GM21825 (cell line): ENCODE measurements around the gene RAB37.
A peak's percentile ranks its signal among the peaks of the same experiment; 100 is the strongest.

Source experiments
- ATAC-seq: cut with Tn5 transposase; IDR thresholded peaks from one replicate; pipeline ENCODE4 v1.9.1; 2021; ENCODE audit warnings: mild to moderate bottlenecking, moderate library complexity; ENCODE audit not compliant: unreplicated experiment

RAB37 gene

DNA sequence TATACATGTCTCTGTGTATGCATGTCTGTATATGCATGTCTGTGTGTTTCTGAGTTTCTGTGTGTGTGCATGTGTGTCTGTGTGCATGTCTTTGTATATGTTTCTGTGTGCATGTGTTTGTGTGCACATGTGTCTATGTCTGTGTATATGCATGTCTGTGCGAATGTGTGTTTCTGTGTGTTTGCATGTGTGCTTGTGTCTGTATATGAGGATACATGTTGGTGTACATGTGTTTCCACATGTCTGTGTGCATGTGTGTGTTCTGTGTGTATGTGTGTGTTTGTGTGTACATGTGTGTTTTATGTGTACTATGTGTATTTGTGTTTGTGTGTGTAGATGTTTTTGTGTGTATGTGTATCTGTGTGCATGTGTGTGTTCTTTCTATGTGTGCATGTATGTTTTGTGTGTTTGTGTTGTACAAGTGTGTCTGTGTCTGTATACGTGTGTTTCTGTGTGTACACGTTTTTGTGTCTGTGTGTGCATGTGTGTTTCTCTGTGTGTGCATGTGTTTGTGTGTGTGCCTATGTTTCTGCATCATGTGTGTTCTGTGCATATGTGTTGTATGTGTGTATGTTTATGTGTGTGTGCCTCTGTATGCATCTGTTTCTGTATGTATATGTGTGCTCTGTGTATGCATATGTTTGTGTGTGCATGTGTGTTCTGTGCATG, 8.9 kb upstream of the RAB37 start:
- no peak for ATAC-seq

DNA sequence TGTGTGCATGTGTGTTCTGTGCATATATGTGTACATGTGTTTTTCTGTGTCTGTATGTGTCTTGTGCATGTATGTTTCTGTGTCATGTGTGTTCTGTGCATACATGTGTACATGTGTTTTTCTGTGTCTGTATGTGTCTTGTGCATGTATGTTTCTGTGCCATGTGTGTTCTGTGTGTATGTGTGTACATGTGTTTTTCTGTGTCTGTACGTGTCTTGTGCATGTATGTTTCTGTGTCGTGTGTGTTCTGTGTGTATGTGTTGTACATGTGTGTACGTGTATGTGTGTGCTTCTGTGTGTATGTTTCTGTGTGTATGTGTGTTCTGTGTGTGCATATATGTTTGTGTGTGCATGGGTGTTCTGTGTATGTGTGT, 8.4 kb upstream of the RAB37 start:
- ATAC-seq, result no peak

DNA sequence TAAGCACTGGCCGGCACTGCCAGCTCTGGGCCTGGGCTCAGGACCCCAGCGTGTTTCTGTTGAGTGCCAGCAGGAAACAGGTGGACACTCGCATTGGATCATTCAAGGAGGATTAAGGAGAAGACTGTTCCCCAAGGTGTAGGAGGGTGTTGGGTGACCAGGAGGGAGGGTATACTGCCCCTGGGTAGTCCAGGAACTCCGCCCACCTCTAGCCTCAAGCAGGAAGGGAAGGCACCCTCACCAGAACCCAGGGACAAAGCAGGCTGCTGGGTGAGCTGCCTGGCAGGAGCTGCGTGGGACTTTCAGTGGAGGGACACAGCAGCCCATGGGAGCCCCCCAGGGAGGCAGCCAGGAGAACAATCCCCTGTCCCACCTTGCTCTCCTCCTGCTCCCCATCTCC, 7.7 kb upstream of the RAB37 start:
- no peak for ATAC-seq

DNA sequence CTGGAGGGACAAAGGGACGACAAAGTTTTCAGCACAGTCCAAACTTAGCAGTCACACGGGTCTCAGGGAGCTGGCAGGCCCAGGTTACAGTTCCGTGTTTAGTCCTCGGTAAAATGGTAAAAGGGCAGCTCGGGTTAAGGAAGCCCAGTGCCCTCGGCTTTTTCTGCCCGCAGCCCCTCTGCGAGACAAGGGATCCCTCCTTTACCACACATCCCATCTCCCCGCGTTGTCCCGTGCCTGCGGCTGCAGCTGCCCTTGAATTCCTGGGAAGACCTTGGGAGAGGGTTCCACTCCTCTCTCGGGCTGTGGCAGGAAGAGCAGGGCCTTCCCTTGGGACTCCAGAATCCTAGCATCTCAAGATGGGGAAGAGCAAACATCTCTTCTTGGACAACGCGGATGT, 7.2 kb upstream of the RAB37 start:
- no peak for ATAC-seq

DNA sequence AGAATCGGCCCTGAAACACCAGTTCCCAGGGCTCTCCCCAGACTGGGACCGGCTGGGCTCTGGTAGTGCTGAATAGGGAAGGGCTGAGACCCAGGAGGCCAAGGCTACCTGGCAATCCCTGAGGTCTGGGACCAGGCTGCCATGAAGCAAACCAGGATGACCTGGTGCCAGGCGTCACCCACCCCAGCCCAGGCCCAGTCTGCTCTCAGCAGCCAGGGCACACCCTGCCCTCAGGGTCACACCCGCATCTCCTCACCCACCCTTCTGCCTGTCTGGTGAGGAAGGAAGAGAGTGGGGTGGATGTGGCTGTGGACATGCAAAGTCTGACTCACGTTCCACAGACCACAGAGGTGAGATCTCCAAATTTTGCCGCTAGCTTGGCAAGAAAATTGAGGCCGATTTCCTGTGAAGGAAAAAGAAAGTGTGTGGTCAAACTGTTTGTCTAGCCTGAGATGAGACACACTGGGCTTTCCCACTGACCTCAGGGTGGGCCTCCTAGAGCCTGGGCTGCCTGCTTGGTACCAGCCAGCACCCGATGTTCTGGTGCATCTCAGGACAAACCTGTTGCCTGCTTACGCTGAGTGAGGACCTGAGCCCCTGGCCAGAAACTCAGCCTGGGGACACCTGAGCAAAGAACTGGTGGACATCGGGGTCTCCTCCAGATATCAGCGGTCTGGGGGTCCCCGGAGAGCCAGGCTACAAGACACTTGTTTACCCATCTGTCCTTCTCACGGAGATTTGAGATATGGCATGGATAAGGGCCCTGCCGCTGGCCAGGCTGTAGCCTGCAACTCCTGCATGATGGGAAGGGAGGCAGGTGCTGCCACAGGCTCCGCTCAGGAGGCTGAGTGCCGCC, 6.3 kb upstream of the RAB37 start:
- no peak for ATAC-seq

DNA sequence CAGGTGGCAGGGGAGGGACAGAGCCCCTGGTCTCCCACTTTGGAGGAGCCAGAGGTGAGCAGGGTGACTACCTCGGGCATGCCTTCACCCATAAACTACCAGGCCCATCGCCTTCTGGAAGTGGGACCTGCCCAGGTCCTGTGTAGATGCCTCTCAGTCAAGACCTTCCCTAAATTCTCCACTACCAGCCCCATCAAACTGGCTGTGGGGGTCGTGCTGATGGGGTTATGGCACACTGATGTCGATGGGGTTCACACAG, 5.8 kb upstream of the RAB37 start:
- ATAC-seq, result no peak

DNA sequence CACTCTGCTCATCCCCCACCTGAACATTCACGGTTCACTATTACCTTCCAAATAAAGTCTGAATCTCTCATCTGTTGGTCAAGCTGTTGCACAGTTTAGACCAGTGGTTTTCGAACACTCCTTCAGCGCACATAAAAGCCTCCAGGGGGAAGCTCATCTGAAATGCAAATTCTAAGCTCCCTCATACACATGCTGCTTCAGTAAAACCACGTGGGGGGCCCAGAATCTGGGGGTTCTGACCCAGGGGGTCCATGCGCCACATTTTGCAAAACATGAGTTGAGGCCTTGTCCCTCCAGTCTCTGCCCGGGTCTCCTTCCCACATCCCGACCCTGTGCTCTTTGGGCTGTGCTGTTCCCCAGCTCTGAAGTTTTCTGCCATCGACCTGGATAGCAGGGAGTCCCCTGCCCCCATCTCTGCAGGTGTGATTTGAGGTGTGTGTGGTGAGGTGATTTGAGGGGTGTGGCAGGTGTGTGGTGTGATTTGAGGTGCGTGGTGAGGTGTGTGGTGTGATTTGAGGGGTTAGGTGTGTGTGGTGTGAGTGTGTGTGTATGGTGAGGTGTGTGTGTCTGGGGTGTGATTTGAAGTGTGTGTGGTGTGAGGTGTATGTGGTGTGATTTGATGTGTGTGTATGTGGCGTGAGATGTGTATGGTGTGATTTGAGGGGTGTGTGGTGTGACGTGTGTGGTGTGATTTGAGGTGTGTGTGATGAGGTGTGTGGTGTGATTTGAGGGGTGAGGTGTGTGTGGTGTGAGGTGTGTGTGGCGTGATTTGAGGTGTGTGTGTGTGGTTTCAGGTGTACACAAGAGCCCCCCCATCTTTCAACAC, 4.8 kb upstream of the RAB37 start:
- ATAC-seq, result no peak

DNA sequence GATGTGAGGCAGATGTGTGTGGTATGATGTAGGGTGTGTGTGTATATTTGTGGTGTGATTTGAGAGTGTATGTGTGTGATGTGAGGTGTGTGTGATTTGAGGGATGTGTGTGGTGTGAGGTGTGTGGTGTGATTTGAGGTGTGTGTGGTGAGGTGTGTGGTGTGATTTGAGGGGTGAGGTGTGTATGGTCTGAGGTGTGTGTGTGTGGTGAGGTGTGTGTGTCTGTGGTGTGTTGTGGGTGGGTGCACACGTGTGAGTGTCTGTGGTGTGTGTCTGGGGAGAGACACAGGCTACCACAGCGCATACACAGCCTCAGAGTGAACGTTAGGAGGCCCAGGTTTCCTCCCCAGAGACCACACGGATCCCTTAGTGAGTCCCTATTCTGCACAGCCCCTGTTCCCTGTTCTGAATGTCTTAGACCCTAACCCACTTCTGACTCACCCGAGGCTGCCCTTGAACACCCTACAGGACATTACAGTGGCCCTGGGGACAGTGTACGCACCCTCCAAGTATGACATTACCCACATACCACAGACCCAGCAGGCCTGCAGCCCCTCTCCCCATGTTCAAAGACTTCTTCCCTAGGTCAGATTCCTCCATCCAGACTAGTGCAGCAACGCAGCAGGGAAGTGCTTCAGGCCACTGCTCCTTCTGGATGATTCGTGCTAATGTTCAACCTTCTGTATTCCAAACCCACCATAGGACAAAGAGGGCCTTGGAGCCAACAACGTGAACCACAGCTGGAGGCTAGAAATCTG, 3.5 kb upstream of the RAB37 start:
- no peak for ATAC-seq

DNA sequence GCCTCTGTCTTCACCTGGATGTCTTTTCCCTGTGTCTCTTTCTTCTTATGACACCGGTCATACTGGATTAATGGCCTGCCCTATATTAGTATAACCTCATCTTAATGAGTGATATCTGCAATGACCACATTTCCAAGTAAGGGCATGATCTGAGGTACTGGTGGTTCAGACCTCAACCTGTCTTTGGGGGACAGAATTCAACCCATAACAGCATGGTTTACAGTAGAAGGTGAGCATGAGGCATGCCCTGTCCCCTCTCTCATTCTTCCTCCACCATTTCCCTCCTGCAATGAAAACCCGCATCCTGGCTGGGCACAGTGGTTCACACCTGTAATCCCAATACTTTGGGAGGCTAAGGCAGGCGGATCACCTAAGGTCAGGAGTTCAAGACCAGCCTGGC, 2.8 kb upstream of the RAB37 start:
- ATAC-seq, result no peak

DNA sequence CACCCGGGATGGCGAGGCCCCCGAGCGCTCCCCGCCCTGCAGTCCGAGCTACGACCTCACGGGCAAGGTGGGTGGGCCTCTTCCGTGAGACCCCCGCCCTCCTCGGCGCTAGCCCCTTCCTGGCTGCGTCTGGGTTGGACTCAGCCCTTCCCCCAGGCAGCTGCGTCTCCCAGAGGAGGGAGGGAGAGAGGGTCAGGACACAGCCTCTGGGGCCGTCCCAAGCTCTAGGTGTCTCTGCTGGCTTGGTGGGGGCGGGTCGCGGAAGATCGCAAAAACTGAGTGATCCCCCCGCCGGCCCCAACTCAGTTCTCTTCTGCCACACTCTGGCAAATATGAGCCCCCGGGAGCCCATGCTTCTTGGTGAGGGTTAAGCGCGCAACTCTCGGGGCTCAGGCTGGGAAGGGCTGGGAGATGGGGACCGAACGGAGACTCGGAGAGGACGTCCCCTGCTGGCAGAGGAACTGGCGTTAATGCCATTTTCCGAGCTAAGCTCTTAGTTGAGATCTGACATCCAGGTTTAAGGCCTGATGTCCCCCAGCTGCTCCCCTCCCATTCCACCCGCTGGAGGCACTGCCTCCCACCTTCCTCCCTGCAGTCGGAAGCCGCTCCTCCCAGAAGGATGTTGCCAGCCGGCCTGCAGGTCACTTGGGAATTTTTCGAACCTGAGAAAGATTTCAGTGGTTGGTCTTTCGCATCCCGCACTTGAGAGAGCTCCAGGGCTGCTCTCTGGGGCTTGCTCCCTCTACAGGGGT, 419 bp downstream of the RAB37 start:
- peak; percentile 7 for ATAC-seq

DNA sequence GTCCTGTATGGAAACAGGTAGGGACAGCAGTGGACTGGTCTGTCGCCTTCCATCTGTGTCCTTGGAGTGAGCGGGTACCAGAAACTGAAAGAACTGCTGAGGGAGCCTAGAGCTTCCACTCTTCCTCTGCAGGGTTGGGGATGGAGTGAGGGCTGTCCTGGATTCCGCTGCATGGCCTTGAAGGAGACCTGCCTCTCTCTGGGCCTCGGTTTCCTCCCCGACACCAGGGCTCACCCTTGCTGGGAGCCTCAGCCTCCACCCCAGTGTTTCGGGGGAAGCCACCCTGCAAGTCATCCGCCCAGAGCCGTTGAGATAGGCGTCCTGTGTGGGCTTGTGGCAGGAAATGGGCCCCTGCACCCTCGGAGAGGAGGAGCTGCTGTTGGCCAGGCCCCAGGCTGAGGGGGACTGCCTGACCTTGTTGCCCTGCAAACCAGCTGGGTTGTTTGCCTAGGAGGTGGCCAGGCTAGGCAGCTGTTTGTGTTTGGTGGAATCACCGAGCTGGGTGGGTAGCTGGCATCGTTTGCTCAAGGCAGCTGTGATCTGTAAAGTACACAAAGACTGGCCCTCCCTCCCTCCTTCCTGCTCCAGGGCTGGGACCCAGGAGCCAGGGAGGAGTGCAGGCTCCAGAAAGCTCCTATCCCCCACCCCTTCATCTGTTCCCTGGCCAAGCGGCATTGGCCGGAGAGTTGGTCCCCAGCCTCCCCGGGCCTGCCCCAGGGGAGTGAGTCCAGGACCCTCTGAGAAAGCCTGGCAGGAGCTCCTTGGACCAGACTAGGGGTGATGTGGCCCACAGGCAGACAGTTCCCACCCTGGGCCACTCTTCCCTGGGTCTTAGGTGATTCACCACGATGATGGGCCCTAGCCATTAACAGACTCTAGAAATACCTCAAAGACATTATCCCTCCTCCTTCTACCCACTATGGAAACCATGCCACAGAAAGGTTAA, 1.3 kb downstream of the RAB37 start:
- ATAC-seq, result peak; percentile 48

DNA sequence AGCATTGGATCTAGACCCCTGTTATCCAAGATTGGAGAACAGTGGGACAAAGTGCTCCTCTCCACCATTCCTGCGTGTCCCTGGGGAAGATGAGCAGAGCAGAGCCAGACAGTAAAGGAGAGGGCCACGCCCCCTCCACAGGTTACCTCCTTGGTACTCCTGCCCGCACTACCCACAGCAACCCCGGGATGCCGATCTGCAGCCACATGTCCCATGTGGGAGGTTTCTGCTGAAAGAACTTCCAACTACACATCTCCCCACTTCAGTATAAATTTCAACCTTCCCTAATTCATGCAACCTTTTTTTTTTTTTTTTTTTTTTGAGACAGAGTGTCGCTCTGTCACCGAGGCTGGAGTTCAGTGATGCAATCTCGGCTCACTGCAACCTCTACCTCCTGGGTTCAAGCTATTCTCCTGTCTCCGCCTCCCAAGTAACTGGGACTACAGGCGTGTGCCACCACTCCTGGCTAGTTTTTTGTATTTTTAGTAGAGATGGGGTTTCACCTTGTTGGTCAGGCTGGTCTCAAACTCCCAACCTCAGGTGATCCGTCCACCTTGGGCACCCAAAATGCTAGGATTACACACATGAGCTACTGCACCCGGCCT, 2.3 kb downstream of the RAB37 start:
- no peak for ATAC-seq

DNA sequence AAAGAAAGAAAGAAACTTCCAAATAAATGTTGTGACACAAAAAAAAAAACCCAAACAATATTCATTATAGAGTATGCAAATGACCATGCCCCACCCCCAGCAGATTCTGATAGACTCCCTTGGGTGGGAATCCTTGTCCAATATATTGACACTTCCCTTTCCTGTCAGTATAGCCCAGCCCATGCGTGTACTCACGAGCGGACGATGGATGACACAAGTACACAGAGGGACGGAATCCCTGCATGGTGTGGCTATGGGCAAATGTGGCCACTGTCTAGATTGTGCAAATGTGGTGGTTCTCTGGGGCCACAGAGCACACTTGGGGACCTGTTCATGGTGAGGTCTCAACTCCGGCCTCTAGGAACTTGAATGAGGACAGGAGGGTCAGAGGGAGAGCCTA, 3.1 kb downstream of the RAB37 start:
- ATAC-seq, result no peak

DNA sequence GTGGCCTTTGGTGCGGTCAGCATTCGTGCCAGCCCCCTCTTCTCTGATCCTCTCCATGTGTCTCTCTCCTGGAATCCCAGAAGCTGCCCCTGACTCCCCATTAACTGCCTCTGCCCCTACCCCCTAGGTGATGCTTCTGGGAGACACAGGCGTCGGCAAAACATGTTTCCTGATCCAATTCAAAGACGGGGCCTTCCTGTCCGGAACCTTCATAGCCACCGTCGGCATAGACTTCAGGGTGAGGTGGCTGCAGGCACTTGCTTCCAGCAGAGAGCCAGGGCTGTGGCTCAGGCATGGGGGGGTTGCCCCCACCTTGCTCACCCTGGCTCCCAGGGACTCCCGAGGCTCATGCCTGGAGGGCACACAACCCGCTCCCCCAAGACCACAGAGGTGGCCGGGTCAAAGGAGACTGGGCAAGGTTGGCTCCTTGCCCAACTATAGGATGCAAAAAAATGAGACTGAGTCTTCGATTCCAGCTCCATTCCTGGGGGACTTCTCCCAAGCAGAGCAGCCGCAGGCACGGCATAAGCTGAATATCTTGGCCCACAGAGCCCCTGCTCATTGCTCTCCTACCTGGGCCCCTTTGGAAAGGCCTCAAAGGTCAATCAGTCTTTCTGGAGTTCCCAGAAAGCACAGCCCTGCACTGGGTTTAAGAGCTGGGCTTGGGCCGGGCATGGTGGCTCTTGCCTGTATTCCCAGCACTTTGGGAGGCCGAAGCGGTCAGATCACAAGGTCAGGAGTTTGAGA, 3.8 kb downstream of the RAB37 start:
- no peak for ATAC-seq

DNA sequence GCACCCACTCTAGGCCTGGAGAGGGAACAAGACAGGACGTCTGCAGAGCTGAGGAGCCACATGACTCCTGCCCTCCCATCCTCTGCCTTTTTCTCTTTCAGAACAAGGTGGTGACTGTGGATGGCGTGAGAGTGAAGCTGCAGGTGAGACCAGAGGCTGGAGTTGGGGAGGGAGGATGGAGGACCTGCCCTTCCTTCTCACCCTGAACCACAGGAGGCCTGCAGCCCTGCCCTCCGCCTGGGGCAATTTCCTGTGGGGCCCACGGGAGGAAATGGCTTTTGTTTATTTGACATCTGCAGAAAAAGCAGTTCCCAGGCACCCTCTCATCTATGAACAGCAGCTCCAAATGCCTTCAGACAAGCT, 5.1 kb downstream of the RAB37 start:
- no peak for ATAC-seq

DNA sequence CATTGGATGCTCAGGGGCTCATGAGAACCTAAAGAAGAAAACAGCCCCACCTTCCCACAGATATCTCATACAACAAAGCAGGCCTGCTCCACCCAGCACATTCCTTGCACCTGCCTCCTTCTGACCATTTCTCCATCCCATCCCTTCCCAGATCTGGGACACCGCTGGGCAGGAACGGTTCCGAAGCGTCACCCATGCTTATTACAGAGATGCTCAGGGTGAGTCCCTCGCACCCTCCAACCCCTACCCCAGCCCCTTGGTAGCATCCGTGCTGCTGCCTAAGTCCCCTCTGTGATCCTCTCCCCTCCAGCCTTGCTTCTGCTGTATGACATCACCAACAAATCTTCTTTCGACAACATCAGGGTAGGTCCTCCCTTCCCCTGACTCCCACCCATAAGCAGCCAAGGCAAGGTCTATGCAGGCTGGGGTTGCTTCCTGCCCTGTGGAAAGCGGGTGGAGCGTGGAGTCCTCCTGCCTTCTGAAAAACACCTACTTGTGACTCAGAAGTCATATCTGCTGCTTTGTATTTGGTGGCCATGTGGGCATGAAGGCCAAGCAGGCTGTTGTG, 6.0 kb downstream of the RAB37 start:
- ATAC-seq, result no peak

DNA sequence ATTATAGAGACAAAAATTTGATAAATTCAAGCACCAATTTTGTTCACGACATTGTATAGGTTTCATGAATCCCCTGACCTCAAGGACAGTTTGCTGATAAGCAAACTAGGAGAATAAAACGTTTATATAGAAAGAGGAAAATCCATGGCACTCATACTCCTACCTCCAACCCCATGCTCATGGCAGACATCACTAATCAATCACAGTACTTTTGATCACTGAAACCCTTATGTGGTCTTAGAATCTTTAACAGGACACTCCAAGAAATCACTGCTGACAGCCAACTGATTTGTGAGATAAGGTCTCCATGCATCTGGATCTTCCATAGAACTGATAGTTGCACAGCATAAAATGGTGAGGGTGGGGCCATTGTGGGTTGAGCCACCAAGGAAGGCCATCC, 6.7 kb downstream of the RAB37 start:
- ATAC-seq, result no peak

DNA sequence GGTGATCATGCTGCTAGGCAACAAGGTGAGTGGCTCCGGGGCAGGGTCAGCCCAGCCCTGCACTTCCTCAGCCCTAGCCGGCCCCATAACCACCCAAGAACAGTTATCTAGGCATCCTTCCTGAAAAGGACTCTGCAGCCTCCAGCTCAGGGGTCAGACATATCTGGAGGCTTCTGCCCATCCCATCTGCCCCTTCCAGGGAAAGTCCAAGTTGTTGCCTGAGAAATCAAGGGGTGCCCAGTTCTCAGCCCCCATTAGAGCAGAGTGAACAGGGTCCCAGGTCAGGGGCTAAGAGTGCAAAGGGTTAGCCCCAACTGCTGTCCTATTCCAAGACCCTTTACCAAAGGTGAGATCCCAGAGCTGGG, 7.3 kb downstream of the RAB37 start:
- no peak for ATAC-seq
